SK-N-MC (cell line): Measurements from ENCODE around the gene BABAM2.
A peak's percentile ranks its signal among the peaks of the same experiment; 100 is the strongest.

Experiments used
- DNase-seq: peaks from one replicate; pipeline ENCODE4 v3.0.0-alpha.2; 2011; ENCODE audit warnings: low read depth, low spot score
- H3K27ac ChIP-seq: fragments of 200-600 bp; sonication (generic); 2 replicates; pipeline ENCODE4 v1.5.1; 2016; ENCODE audit warnings: mixed run types
- H3K36me3 ChIP-seq: fragments of 200-600 bp; sonication (generic); 2 replicates; pipeline ENCODE4 v1.6.1; 2017; ENCODE audit warnings: antibody characterized with exemption, low read length, mixed read lengths; ENCODE audit not compliant: insufficient read depth
- H3K4me3 ChIP-seq: fragments of 200-600 bp; sonication (generic); 2 replicates; pipeline ENCODE4 v1.5.1; 2016
- H3K9ac ChIP-seq: fragments of 200-600 bp; sonication (generic); 2 replicates; pipeline ENCODE4 v1.8.0; 2017; ENCODE audit warnings: mixed run types, mixed read lengths; ENCODE audit not compliant: insufficient read length
- H3K9me3 ChIP-seq: fragments of 200-600 bp; sonication (generic); 2 replicates; pipeline ENCODE4 v1.6.1; 2017; ENCODE audit warnings: low read depth, mild to moderate bottlenecking, antibody characterized with exemption, low read length, moderate library complexity, mixed read lengths
- EZH2 ChIP-seq: fragments of 200-600 bp; sonication (generic); IDR thresholded peaks from one replicate; pipeline ENCODE4 v1.6.1; 2017; ENCODE audit warnings: antibody characterized with exemption
- FOXP2 ChIP-seq: optimal IDR thresholded peaks from 2 replicates; pipeline ENCODE3; 2011; ENCODE audit warnings: mild to moderate bottlenecking, moderate library complexity; ENCODE audit not compliant: insufficient read depth; ENCODE audit errors: extremely low read length, control extremely low read depth
- POLR2AphosphoS5 ChIP-seq: IDR thresholded peaks from 2 replicates; pipeline ENCODE4 v1.6.1; 2012; ENCODE audit warnings: mild to moderate bottlenecking, low read depth, low read length, borderline replicate concordance

Gene BABAM2

GRCh38 chr2:28269019-28269784 lies 378.7 kb downstream of the BABAM2 start:
- no peak for TF ChIP-seq FOXP2
- no peak for TF ChIP-seq POLR2AphosphoS5
- no peak for TF ChIP-seq EZH2
- H3K36me3 ChIP-seq = no peaks in the 10 kb centered on the region
- H3K9me3 ChIP-seq = no peaks in the 10 kb centered on the region
- no peak overlapping the region for H3K27ac ChIP-seq
- DNase-seq = no peak
- no peak overlapping the region for H3K9ac ChIP-seq
- H3K4me3 ChIP-seq = no peak overlapping the region

- Histone ChIP-seq H3K27ac (no peak overlapping the region), H3K4me3 (no peak overlapping the region), H3K36me3 (no peaks in the 10 kb centered on the region), H3K9me3 (no peaks in the 10 kb centered on the region), H3K9ac (no peak overlapping the region)
- TF ChIP-seq EZH2 (no peak), POLR2AphosphoS5 (no peak), FOXP2 (no peak)
- DNase-seq = no peak
Measured at GRCh38 chr2:28270456-28271152, 380.1 kb downstream of the BABAM2 start.

- no peak overlapping the region for H3K4me3 ChIP-seq
- DNase-seq = no peak
- H3K9ac ChIP-seq = no peak overlapping the region
- H3K27ac ChIP-seq = no peak overlapping the region
- no peaks in the 10 kb centered on the region for H3K9me3 ChIP-seq
- TF ChIP-seq FOXP2 (no peak), EZH2 (no peak), POLR2AphosphoS5 (no peak)
- no peaks in the 10 kb centered on the region for H3K36me3 ChIP-seq
Measured at GRCh38 chr2:28271231-28271918, 380.8 kb downstream of the BABAM2 start.

GRCh38 chr2:28271919-28272250 lies 381.4 kb downstream of the BABAM2 start:
- Histone ChIP-seq H3K4me3 (no peak overlapping the region), H3K9me3 (no peaks in the 10 kb centered on the region), H3K9ac (no peak overlapping the region), H3K27ac (no peak overlapping the region), H3K36me3 (no peaks in the 10 kb centered on the region)
- no peak for TF ChIP-seq FOXP2
- TF ChIP-seq EZH2 = no peak
- TF ChIP-seq POLR2AphosphoS5 = no peak
- no peak for DNase-seq

- Histone ChIP-seq H3K36me3 (no peaks in the 10 kb centered on the region), H3K27ac (no peak overlapping the region), H3K9me3 (no peaks in the 10 kb centered on the region), H3K9ac (no peak overlapping the region), H3K4me3 (no peak overlapping the region)
- TF ChIP-seq FOXP2 = no peak
- TF ChIP-seq POLR2AphosphoS5 = no peak
- TF ChIP-seq EZH2 = no peak
- DNase-seq = no peak
Measured at GRCh38 chr2:28273751-28274150, 383.2 kb downstream of the BABAM2 start.

GRCh38 chr2:28274911-28275685 lies 384.6 kb downstream of the BABAM2 start:
- Histone ChIP-seq H3K4me3 (no peak overlapping the region; the same call in 1 of the 2 replicates), H3K9me3 (no peaks in the 10 kb centered on the region), H3K9ac (no peak overlapping the region), H3K36me3 (no peaks in the 10 kb centered on the region), H3K27ac (peak overlapping the region; percentile 54; the same call in 1 of the 2 replicates)
- peak; percentile 10 for DNase-seq
- TF ChIP-seq EZH2 (no peak), POLR2AphosphoS5 (no peak), FOXP2 (no peak)

GRCh38 chr2:28276076-28276618 lies 385.6 kb downstream of the BABAM2 start:
- H3K9ac ChIP-seq = no peak overlapping the region
- DNase-seq = no peak
- no peaks in the 10 kb centered on the region for H3K36me3 ChIP-seq
- H3K27ac ChIP-seq = peak overlapping the region; percentile 54; the same call in 1 of the 2 replicates
- H3K9me3 ChIP-seq = no peaks in the 10 kb centered on the region
- no peak overlapping the region for H3K4me3 ChIP-seq
- TF ChIP-seq EZH2 (no peak), FOXP2 (no peak), POLR2AphosphoS5 (no peak)

- no peak overlapping the region for H3K9ac ChIP-seq
- no peak overlapping the region for H3K27ac ChIP-seq
Measured at GRCh38 chr2:28276807-28277206, 386.3 kb downstream of the BABAM2 start.

More at GRCh38 chr2:28276807-28277206, 386.3 kb downstream of the BABAM2 start:
- DNase-seq = no peak
- no peak overlapping the region for H3K4me3 ChIP-seq
- no peaks in the 10 kb centered on the region for H3K36me3 ChIP-seq
- H3K9me3 ChIP-seq = no peaks in the 10 kb centered on the region
- TF ChIP-seq FOXP2 (no peak), EZH2 (no peak), POLR2AphosphoS5 (no peak)
